ENCODE measurements around the gene LMTK3. TPM values are rescaled to one million over a fixed set of nuclear protein-coding genes. Genes with fewer than 3 reads are reported as not detected.

LMTK3 gene
- total and polyA plus RNA-seq, 9 of the 15 experiments (the other 6 are each of a cell fraction or from before 2014, with no cell fraction given), result 0.35 to 12.3 (median 2.0) TPM; not detected in 2

GRCh38 chr19:48553676-48554384 lies 42.2 kb upstream of the LMTK3 start (continued):
- TF ChIP-seq, protein P1, sequence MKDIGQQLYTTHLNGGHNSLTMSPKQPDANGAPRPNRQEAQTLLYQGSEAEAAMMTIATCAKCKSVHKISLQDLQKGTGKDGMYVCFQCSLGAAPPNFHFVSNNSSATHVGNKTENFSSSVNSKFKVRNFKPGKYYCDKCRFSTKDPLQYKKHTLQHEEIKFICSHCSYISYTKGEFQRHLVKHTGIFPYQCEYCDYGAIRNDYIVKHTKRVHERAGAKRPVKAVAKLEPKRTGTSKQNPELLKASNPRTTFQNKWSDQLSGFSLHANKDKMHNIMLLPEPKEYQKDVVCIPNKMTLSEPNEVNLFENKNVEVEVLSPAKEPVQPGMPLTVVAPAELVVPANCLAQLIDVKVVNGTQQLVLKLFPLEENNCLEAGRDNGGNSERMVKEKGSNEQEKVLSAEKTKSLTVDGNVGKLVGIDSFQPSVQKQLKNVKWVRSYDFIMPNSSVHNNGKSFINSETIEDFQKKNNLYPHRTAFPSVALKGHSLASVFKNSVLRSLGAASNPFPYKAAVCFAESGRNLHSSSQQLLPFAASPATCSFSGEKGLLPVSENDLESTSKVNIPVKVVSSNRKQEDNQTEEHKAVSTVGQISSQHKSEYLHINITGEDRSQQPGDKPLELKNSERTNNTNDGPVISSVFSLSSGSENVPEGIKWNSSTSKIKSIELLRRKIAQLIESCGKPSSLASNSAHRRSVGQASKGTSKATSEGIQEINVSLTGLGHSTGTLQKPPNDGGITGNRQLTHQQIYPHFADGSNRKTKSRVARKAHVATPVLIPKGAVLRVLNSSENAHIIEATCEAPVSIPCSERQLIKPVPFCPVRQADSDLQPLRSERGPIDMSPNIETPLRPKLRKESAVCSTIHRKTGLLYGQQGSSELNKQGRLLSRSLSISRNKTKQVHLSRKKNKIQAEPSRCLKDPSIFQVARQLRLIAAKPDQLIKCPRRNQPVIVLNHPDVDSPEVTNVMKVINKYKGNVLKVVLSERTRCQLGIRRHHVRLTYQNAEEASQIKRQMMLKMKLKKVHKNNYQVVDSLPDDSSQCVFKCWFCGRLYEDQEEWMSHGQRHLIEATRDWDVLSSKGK (CRISPR knock-in tag; IDR thresholded peaks at IDR 0.05), result no peak
- TF ChIP-seq, protein P2, sequence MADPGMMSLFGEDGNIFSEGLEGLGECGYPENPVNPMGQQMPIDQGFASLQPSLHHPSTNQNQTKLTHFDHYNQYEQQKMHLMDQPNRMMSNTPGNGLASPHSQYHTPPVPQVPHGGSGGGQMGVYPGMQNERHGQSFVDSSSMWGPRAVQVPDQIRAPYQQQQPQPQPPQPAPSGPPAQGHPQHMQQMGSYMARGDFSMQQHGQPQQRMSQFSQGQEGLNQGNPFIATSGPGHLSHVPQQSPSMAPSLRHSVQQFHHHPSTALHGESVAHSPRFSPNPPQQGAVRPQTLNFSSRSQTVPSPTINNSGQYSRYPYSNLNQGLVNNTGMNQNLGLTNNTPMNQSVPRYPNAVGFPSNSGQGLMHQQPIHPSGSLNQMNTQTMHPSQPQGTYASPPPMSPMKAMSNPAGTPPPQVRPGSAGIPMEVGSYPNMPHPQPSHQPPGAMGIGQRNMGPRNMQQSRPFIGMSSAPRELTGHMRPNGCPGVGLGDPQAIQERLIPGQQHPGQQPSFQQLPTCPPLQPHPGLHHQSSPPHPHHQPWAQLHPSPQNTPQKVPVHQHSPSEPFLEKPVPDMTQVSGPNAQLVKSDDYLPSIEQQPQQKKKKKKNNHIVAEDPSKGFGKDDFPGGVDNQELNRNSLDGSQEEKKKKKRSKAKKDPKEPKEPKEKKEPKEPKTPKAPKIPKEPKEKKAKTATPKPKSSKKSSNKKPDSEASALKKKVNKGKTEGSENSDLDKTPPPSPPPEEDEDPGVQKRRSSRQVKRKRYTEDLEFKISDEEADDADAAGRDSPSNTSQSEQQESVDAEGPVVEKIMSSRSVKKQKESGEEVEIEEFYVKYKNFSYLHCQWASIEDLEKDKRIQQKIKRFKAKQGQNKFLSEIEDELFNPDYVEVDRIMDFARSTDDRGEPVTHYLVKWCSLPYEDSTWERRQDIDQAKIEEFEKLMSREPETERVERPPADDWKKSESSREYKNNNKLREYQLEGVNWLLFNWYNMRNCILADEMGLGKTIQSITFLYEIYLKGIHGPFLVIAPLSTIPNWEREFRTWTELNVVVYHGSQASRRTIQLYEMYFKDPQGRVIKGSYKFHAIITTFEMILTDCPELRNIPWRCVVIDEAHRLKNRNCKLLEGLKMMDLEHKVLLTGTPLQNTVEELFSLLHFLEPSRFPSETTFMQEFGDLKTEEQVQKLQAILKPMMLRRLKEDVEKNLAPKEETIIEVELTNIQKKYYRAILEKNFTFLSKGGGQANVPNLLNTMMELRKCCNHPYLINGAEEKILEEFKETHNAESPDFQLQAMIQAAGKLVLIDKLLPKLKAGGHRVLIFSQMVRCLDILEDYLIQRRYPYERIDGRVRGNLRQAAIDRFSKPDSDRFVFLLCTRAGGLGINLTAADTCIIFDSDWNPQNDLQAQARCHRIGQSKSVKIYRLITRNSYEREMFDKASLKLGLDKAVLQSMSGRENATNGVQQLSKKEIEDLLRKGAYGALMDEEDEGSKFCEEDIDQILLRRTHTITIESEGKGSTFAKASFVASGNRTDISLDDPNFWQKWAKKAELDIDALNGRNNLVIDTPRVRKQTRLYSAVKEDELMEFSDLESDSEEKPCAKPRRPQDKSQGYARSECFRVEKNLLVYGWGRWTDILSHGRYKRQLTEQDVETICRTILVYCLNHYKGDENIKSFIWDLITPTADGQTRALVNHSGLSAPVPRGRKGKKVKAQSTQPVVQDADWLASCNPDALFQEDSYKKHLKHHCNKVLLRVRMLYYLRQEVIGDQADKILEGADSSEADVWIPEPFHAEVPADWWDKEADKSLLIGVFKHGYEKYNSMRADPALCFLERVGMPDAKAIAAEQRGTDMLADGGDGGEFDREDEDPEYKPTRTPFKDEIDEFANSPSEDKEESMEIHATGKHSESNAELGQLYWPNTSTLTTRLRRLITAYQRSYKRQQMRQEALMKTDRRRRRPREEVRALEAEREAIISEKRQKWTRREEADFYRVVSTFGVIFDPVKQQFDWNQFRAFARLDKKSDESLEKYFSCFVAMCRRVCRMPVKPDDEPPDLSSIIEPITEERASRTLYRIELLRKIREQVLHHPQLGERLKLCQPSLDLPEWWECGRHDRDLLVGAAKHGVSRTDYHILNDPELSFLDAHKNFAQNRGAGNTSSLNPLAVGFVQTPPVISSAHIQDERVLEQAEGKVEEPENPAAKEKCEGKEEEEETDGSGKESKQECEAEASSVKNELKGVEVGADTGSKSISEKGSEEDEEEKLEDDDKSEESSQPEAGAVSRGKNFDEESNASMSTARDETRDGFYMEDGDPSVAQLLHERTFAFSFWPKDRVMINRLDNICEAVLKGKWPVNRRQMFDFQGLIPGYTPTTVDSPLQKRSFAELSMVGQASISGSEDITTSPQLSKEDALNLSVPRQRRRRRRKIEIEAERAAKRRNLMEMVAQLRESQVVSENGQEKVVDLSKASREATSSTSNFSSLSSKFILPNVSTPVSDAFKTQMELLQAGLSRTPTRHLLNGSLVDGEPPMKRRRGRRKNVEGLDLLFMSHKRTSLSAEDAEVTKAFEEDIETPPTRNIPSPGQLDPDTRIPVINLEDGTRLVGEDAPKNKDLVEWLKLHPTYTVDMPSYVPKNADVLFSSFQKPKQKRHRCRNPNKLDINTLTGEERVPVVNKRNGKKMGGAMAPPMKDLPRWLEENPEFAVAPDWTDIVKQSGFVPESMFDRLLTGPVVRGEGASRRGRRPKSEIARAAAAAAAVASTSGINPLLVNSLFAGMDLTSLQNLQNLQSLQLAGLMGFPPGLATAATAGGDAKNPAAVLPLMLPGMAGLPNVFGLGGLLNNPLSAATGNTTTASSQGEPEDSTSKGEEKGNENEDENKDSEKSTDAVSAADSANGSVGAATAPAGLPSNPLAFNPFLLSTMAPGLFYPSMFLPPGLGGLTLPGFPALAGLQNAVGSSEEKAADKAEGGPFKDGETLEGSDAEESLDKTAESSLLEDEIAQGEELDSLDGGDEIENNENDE (IDR thresholded peaks at IDR 0.05; ENCODE audit: low read depth, low read length), result no peak
- TF ChIP-seq, protein P3, sequence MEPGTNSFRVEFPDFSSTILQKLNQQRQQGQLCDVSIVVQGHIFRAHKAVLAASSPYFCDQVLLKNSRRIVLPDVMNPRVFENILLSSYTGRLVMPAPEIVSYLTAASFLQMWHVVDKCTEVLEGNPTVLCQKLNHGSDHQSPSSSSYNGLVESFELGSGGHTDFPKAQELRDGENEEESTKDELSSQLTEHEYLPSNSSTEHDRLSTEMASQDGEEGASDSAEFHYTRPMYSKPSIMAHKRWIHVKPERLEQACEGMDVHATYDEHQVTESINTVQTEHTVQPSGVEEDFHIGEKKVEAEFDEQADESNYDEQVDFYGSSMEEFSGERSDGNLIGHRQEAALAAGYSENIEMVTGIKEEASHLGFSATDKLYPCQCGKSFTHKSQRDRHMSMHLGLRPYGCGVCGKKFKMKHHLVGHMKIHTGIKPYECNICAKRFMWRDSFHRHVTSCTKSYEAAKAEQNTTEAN (CRISPR knock-in tag; IDR thresholded peaks at IDR 0.05), result no peak
- TF ChIP-seq POLR2B (IDR thresholded peaks at IDR 0.05; ENCODE audit: low read depth, partially characterized antibody) (no peak), KAT7 (CRISPR knock-in tag; IDR thresholded peaks at IDR 0.05; ENCODE audit: borderline replicate concordance) (no peak), TCF3 (CRISPR knock-in tag; IDR thresholded peaks at IDR 0.05) (peak; percentile 77), ARID1B (IDR thresholded peaks at IDR 0.05) (peak; percentile 83)
